Activated B cell treated with CpG ODN at 0.5 μM for 24 hours (primary cell): ENCODE data around the gene LCN12. TPM values are rescaled to one million over a fixed set of nuclear protein-coding genes. Genes with fewer than 3 reads are reported as not detected.

ENCODE experiments used
- ATAC-seq: fragments of 200-7000 bp; cut with Tn5 transposase; one replicate; pipeline ENCODE4 v1.10.0; 2021; ENCODE audit warnings: low read depth, mild to moderate bottlenecking, moderate library complexity
- CTCF ChIA-PET: fragments of 350-600 bp; sonication (Branson Sonifier 250); formaldehyde crosslinking; loops from one replicate; lab custom pipeline; 2021; ENCODE audit warnings: antibody characterized with exemption; lab: Charles Lee
- POLR2A ChIA-PET: fragments of 350-600 bp; sonication (Branson Sonifier 250); formaldehyde crosslinking; loops from one replicate; lab custom pipeline; 2021; ENCODE audit warnings: antibody characterized with exemption; lab: Charles Lee
- DNase-seq: peaks from one replicate; pipeline ENCODE4 v3.0.0; 2022
- H3K27ac Mint-ChIP-seq: one replicate; pipeline ENCODE4 v1.8.0; 2020; ENCODE audit warnings: mixed read lengths
- H3K27me3 Mint-ChIP-seq: one replicate; pipeline ENCODE4 v1.8.0; 2021; ENCODE audit warnings: mixed read lengths
- H3K36me3 Mint-ChIP-seq: one replicate; pipeline ENCODE4 v1.8.0; 2021; ENCODE audit warnings: low read depth, mixed read lengths
- H3K4me1 Mint-ChIP-seq: one replicate; pipeline ENCODE4 v1.8.0; 2021; ENCODE audit warnings: mixed read lengths
- H3K4me3 Mint-ChIP-seq: one replicate; pipeline ENCODE4 v1.8.0; 2020; ENCODE audit warnings: mild to moderate bottlenecking, mixed read lengths
- H3K9me3 Mint-ChIP-seq: one replicate; pipeline ENCODE4 v1.8.0; 2020; ENCODE audit warnings: mixed read lengths
- CTCF ChIP-seq: fragments of 200-600 bp; IDR thresholded peaks from one replicate; pipeline ENCODE4 v1.8.0; 2022; ENCODE audit warnings: antibody characterized with exemption, mild to moderate bottlenecking
- intact Hi-C: fragments of 100-400 bp; cut with micrococcal nuclease; formaldehyde crosslinking; loops from one replicate; pipeline ENCODE4 v1.15.1; 2024
- total RNA-seq: library from RNA; stranded (reverse); gene quantifications from 2 replicates; pipeline ENCODE4 v1.2.3, GENCODE V29; 2022

LCN12 gene
- total RNA-seq, 1 donor from 2014 or later, result 2.4 TPM

GRCh38 chr9:136970361-136970760, 18.3 kb downstream of the LCN12 start:
- Mint-ChIP-seq H3K36me3 (no peaks in the 10 kb centered on the region), H3K9me3 (no peaks in the 10 kb centered on the region), H3K4me3 (no peak overlapping the region), H3K27ac (no peak overlapping the region), H3K27me3 (peaks cover 11% of the 10 kb centered on the region), H3K4me1 (peaks cover 9% of the 10 kb centered on the region)
- intact Hi-C loops, result no loop called here
- DNase-seq (no peak), ATAC-seq (no peak)
- ChIA-PET CTCF (no interaction called here), POLR2A (no interaction called here)
- no peak for TF ChIP-seq CTCF

- Mint-ChIP-seq H3K36me3 (no peaks in the 10 kb centered on the region), H3K27me3 (peaks cover 9% of the 10 kb centered on the region), H3K27ac (no peak overlapping the region), H3K4me3 (no peak overlapping the region), H3K9me3 (no peaks in the 10 kb centered on the region), H3K4me1 (no peaks in the 10 kb centered on the region)
- intact Hi-C loops, result no loop called here
- POLR2A ChIA-PET, result no interaction called here
- ATAC-seq (no peak), DNase-seq (no peak)
- no peak for TF ChIP-seq CTCF
- CTCF ChIA-PET, result interaction anchor here (1.4 kb wide), 1 partner anchor 21 kb away, joined by 3 read pairs; no protein-coding TSS in a partner anchor
Measured at GRCh38 chr9:136971746-136972145, 19.7 kb downstream of the LCN12 start.

- DNase-seq, result no peak
- POLR2A ChIA-PET, result no interaction called here
- H3K9me3 Mint-ChIP-seq, result no peaks in the 10 kb centered on the region
- no peak for TF ChIP-seq CTCF
- no peaks in the 10 kb centered on the region for H3K4me1 Mint-ChIP-seq
- H3K27ac Mint-ChIP-seq, result no peak overlapping the region
- peaks cover 12% of the 10 kb centered on the region for H3K27me3 Mint-ChIP-seq
- CTCF ChIA-PET, result interaction anchor here (1.4 kb wide), 1 partner anchor 21 kb away, joined by 3 read pairs; no protein-coding TSS in a partner anchor
- intact Hi-C loops, result no loop called here
- H3K36me3 Mint-ChIP-seq, result no peaks in the 10 kb centered on the region
- no peak for ATAC-seq
- no peak overlapping the region for H3K4me3 Mint-ChIP-seq
Measured at GRCh38 chr9:136972335-136972734, 20.3 kb downstream of the LCN12 start.

- POLR2A ChIA-PET, result no interaction called here
- H3K9me3 Mint-ChIP-seq, result no peaks in the 10 kb centered on the region
- CTCF ChIA-PET, result no interaction called here
- TF ChIP-seq CTCF, result no peak
- no peak overlapping the region for H3K4me3 Mint-ChIP-seq
- intact Hi-C loops, result no loop called here
- peaks cover 14% of the 10 kb centered on the region for H3K27me3 Mint-ChIP-seq
- no peaks in the 10 kb centered on the region for H3K36me3 Mint-ChIP-seq
- no peaks in the 10 kb centered on the region for H3K4me1 Mint-ChIP-seq
- DNase-seq (no peak), ATAC-seq (no peak)
- no peak overlapping the region for H3K27ac Mint-ChIP-seq
Measured at GRCh38 chr9:136972743-136973142, 20.7 kb downstream of the LCN12 start.

GRCh38 chr9:136973618-136974617, 21.8 kb downstream of the LCN12 start:
- H3K4me3 Mint-ChIP-seq, result no peak overlapping the region
- no peak overlapping the region for H3K27ac Mint-ChIP-seq
- CTCF ChIA-PET, result interaction anchor here (1.7 kb wide), 1 partner anchor 62 kb away, joined by 3 read pairs; no protein-coding TSS in a partner anchor
- peaks cover 14% of the 10 kb centered on the region for H3K27me3 Mint-ChIP-seq
- TF ChIP-seq CTCF, result no peak
- H3K36me3 Mint-ChIP-seq, result no peaks in the 10 kb centered on the region
- POLR2A ChIA-PET, result no interaction called here
- H3K4me1 Mint-ChIP-seq, result no peaks in the 10 kb centered on the region
- ATAC-seq (no peak), DNase-seq (no peak)
- no peaks in the 10 kb centered on the region for H3K9me3 Mint-ChIP-seq
- intact Hi-C loops, result no loop called here
